Measurements from ENCODE around the gene CDKL5.

Gene CDKL5

DNA sequence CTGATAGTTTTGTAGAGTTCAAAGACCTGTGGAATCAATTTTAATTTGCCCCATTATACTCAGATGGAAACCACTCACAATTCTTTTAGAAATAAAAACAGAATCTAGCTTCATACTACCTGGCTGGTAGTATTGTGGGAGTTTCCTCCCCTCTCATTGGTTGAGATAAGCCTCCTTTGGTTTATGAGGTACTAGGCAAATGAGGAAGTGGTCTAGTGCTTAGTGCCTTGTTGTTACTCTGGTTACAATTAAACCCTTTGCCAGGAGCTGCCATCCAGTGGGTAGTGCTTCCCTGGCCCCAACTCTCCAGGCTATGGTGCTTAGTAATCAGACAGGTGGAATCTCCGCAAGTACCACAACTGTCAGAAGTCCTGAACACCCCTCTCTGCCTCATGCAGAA, 118.3 kb downstream of the CDKL5 start:
- H3K27me3 ChIP-seq (ENCODE audit: insufficient read depth, low read depth, severe bottlenecking), result no peaks in the 10 kb centered on the region
- DNase-seq, result no peak

GRCh38 chrX:18545771-18546170, 120.4 kb downstream of the CDKL5 start:
- no peak overlapping the region for H3K4me3 ChIP-seq (ENCODE audit: low read depth, low read length)
- peaks cover 20% of the 10 kb centered on the region for H3K36me3 ChIP-seq
- DNase-seq, result no peak
- H3K27ac ChIP-seq, result no peak overlapping the region
- no peaks in the 10 kb centered on the region for H3K9me3 ChIP-seq (ENCODE audit: severe bottlenecking)
- TF ChIP-seq CTCF (IDR thresholded peaks at IDR 0.05; ENCODE audit: low read depth, low read length), result no peak
- H3K27me3 ChIP-seq (ENCODE audit: insufficient read depth, low read depth, severe bottlenecking), result no peaks in the 10 kb centered on the region

More for the DNA sequence above, 118.3 kb downstream of the CDKL5 start:
- Histone ChIP-seq H3K36me3 (peaks cover 24% of the 10 kb centered on the region), H3K4me3 (ENCODE audit: low read depth, low read length) (no peak overlapping the region), H3K9me3 (ENCODE audit: severe bottlenecking) (no peaks in the 10 kb centered on the region), H3K27ac (no peak overlapping the region)
- TF ChIP-seq CTCF (IDR thresholded peaks at IDR 0.05; ENCODE audit: low read depth, low read length), result no peak

DNA sequence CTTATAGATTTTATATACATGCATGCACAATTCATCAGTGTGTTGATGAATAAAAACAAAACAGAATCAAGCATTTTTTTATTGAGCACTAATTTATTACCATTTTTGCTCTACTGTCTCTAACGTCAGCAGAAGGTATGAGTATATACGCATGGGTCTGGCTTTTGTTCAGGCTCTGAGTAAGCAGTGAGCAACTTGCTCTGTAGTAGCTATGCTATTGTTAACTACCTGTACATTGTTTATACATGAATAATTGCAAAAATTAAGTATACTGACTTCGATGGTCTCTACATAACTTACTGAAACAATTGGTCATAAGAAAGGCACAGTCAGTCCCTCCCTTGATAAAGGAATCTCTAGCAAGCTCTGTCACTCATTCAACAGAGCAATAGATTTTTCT, 123.6 kb downstream of the CDKL5 start:
- no peak for DNase-seq
- Histone ChIP-seq H3K36me3 (peaks cover 20% of the 10 kb centered on the region), H3K27ac (no peak overlapping the region), H3K4me3 (ENCODE audit: low read depth, low read length) (no peak overlapping the region), H3K27me3 (ENCODE audit: insufficient read depth, low read depth, severe bottlenecking) (no peaks in the 10 kb centered on the region), H3K9me3 (ENCODE audit: severe bottlenecking) (no peaks in the 10 kb centered on the region)
- no peak for TF ChIP-seq CTCF (IDR thresholded peaks at IDR 0.05; ENCODE audit: low read depth, low read length)

GRCh38 chrX:18549643-18550042, 124.2 kb downstream of the CDKL5 start:
- H3K9me3 ChIP-seq (ENCODE audit: severe bottlenecking), result no peaks in the 10 kb centered on the region
- no peak overlapping the region for H3K4me3 ChIP-seq (ENCODE audit: low read depth, low read length)
- peaks cover 19% of the 10 kb centered on the region for H3K36me3 ChIP-seq
- no peak for DNase-seq
- TF ChIP-seq CTCF (IDR thresholded peaks at IDR 0.05; ENCODE audit: low read depth, low read length), result no peak
- no peaks in the 10 kb centered on the region for H3K27me3 ChIP-seq (ENCODE audit: insufficient read depth, low read depth, severe bottlenecking)
- H3K27ac ChIP-seq, result no peak overlapping the region

- Histone ChIP-seq H3K36me3 (peaks cover 13% of the 10 kb centered on the region), H3K27ac (no peak overlapping the region), H3K4me3 (ENCODE audit: low read depth, low read length) (no peak overlapping the region), H3K27me3 (ENCODE audit: insufficient read depth, low read depth, severe bottlenecking) (no peaks in the 10 kb centered on the region), H3K9me3 (ENCODE audit: severe bottlenecking) (no peaks in the 10 kb centered on the region)
- no peak for DNase-seq
- TF ChIP-seq CTCF (IDR thresholded peaks at IDR 0.05; ENCODE audit: low read depth, low read length), result no peak
Observed at GRCh38 chrX:18557879-18558278, 132.5 kb downstream of the CDKL5 start.

GRCh38 chrX:18558799-18559198, 133.4 kb downstream of the CDKL5 start:
- no peaks in the 10 kb centered on the region for H3K9me3 ChIP-seq (ENCODE audit: severe bottlenecking)
- no peak for DNase-seq
- no peak for TF ChIP-seq CTCF (IDR thresholded peaks at IDR 0.05; ENCODE audit: low read depth, low read length)
- H3K4me3 ChIP-seq (ENCODE audit: low read depth, low read length), result no peak overlapping the region
- peaks cover 10% of the 10 kb centered on the region for H3K36me3 ChIP-seq
- no peak overlapping the region for H3K27ac ChIP-seq
- H3K27me3 ChIP-seq (ENCODE audit: insufficient read depth, low read depth, severe bottlenecking), result no peaks in the 10 kb centered on the region
